ENCODE data around the gene KIF24.

GRCh38 chr9:34376596-34377403, 47.7 kb upstream of the KIF24 start, which contains the start of gene MYORG:
- TF ChIP-seq POLR2A (IDR thresholded peaks at IDR 0.05) (no peak), CTCF (IDR thresholded peaks at IDR 0.05) (no peak)
